ENCODE results near the gene PKHD1. TPM values are rescaled to one million over a fixed set of nuclear protein-coding genes. Genes with fewer than 3 reads are reported as not detected.
"Not testable (repeated sequence)": the region's sequence is repeated elsewhere in the genome, so short reads cannot be mapped to it uniquely, and the experiment has no call there.

Gene PKHD1
- total RNA-seq, 2 experiments from 2014 or later = not detected

DNA sequence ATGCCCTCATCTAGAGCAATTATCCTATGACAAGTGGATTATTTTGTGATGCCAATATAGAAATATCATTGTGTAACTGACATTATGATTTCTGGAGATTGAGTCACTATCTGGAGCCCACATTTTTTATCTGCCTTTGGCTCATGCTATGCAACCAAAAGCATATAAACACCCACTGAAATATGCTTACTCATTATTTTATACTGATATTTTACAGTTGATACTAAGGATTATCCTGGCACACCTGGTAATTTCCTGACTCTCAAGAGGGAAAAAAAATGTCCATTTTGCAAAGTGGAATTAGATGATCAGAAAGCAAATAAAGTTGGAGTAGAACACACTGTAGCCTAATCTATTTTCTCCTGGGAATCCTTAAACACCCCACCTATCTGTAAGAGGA, 154.5 kb downstream of the PKHD1 start:
- no peaks in the 10 kb centered on the region for H3K4me1 Mint-ChIP-seq (ENCODE audit: low read depth)
- no peaks in the 10 kb centered on the region for H3K27me3 Mint-ChIP-seq (ENCODE audit: low read depth)
- H3K36me3 Mint-ChIP-seq (ENCODE audit: low read depth) = no peaks in the 10 kb centered on the region
- POLR2A ChIA-PET = no interaction called here
- no peak overlapping the region for H3K4me3 Mint-ChIP-seq
- no peak for DNase-seq
- H3K27ac Mint-ChIP-seq = no peak overlapping the region
- H3K9me3 Mint-ChIP-seq (ENCODE audit: insufficient read depth) = no peaks in the 10 kb centered on the region
- no peak for ATAC-seq
- CTCF ChIA-PET = no interaction called here

DNA sequence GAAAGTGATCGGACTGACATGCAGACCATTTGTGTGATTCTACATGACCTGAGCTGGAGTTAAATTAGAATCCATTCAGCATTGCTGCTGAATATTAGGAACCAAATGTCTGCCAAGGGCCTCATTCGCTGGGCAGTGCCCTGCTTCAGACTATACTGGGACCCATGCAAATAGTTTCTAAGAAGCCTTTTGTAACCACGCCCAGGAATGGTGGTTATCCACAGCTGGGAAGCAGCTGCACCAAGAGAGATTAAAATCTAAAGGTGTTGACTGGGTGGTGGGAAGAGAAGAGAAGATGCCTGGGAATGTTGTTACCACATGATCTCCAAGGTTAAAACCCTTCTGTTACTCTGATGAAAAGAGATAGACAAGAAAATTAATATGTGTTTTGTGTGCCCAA, 156.8 kb downstream of the PKHD1 start:
- Mint-ChIP-seq H3K4me1 (ENCODE audit: low read depth) (no peaks in the 10 kb centered on the region), H3K4me3 (no peak overlapping the region), H3K27ac (no peak overlapping the region), H3K36me3 (ENCODE audit: low read depth) (no peaks in the 10 kb centered on the region), H3K27me3 (ENCODE audit: low read depth) (no peaks in the 10 kb centered on the region), H3K9me3 (ENCODE audit: insufficient read depth) (no peaks in the 10 kb centered on the region)
- ChIA-PET POLR2A (no interaction called here), CTCF (no interaction called here)
- DNase-seq (no peak), ATAC-seq (no peak)

DNA sequence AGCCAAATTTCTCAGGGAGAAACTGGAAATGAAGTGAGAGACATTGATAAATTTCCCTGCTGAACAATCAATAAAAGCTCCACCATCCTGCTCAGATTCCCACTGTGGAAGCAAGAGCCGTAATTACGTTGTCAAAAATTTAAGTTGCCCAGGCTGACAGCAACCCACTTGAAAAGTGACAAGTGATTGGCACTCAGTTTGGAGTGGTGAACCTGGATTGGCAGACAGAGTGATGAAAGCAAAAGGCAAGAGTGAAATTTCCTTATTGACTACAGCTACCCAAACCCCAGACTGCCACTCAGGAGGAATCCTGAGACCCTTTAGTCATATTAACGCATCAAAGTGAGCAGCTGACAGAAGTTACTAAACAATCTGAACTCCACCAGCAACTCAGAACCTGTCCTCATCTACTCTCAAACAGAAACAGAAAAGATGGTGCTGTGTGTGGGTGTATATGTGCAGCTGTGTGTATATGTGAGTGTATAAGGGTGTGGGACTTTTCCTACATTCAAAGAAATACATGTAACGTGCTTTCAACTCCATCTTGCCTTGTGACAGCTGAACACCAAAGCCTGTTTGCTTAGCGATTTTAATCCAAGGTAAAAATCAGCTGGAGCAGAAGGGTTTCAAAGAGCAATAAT, 157.4 kb downstream of the PKHD1 start:
- Mint-ChIP-seq H3K36me3 (ENCODE audit: low read depth) (no peaks in the 10 kb centered on the region), H3K4me1 (ENCODE audit: low read depth) (no peaks in the 10 kb centered on the region), H3K27ac (no peak overlapping the region), H3K9me3 (ENCODE audit: insufficient read depth) (no peaks in the 10 kb centered on the region), H3K27me3 (ENCODE audit: low read depth) (no peaks in the 10 kb centered on the region), H3K4me3 (no peak overlapping the region)
- DNase-seq (no peak), ATAC-seq (no peak)
- CTCF ChIA-PET = no interaction called here
- POLR2A ChIA-PET = no interaction called here

DNA sequence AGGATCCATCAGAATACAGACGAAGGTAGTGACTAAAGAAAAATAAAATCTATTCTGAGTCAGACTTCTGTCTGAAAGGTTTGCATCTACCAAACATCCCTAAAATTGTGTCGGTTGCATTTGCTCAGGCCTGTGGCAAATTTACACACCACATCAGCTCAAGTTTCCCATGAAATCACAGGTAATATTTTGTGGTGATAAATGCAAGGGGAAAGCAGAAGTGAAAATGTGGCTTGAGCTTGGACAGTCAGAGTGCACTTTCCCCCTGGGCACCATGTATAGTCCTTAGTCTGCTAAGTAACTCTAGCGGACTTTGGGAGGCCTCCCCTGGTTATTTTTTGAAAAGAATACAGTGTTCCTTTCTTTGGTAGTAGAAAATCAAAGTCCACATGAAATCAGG, 159.1 kb downstream of the PKHD1 start:
- Mint-ChIP-seq H3K36me3 (ENCODE audit: low read depth) (no peaks in the 10 kb centered on the region), H3K27me3 (ENCODE audit: low read depth) (no peaks in the 10 kb centered on the region), H3K4me1 (ENCODE audit: low read depth) (no peaks in the 10 kb centered on the region), H3K27ac (no peak overlapping the region), H3K9me3 (ENCODE audit: insufficient read depth) (no peaks in the 10 kb centered on the region), H3K4me3 (no peak overlapping the region)
- ATAC-seq (no peak), DNase-seq (no peak)
- POLR2A ChIA-PET = no interaction called here
- CTCF ChIA-PET = interaction anchor here (0.7 kb wide), 1 partner anchor 32 kb away, joined by 3 read pairs; no protein-coding TSS in a partner anchor

DNA sequence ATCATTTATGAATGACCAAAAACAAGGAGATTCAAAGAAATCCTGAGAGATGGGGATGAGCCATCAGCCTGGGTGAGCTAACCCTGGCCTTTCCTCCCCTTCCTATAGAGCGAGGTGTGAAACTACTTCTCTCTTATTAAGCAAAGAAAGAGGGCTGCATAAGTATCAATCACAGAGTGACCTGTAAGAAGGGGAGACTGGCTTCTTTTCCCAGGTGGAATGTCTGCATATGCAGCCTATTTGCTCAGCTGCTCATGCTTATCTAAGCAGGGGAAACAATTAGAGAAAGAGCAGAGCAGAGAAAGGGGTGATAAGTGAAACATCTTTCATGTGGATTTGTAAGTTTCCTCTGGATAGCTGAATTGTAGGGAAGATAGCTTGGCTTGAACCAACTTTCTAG, 160.0 kb downstream of the PKHD1 start:
- ChIA-PET POLR2A (no interaction called here), CTCF (no interaction called here)
- Mint-ChIP-seq H3K4me3 (no peak overlapping the region), H3K4me1 (ENCODE audit: low read depth) (no peaks in the 10 kb centered on the region), H3K36me3 (ENCODE audit: low read depth) (no peaks in the 10 kb centered on the region), H3K27me3 (ENCODE audit: low read depth) (no peaks in the 10 kb centered on the region), H3K9me3 (ENCODE audit: insufficient read depth) (no peaks in the 10 kb centered on the region), H3K27ac (no peak overlapping the region)
- DNase-seq (no peak), ATAC-seq (no peak)

DNA sequence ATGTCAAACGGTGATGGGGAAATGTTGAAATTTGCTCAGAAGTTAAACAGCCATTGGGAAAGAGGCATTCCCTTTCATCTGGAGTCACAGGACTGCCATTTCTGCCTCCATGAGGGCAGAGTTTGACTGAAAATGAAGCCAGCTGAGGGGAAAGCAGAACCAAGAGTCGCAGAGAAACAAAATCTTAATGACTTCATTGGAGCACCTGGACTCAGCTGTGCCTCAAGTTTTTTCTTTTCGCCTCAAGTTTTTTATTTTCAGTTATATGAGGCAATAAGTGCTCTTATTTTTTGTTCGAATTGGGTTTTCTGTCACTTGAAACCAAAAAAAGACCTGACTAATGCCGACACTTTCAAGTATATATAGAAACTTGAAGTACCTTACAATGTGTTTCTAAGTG, 161.3 kb downstream of the PKHD1 start:
- CTCF ChIA-PET = no interaction called here
- no peak overlapping the region for H3K4me3 Mint-ChIP-seq
- POLR2A ChIA-PET = no interaction called here
- no peaks in the 10 kb centered on the region for H3K27me3 Mint-ChIP-seq (ENCODE audit: low read depth)
- no peak for ATAC-seq
- DNase-seq = no peak
- no peak overlapping the region for H3K27ac Mint-ChIP-seq
- no peaks in the 10 kb centered on the region for H3K9me3 Mint-ChIP-seq (ENCODE audit: insufficient read depth)
- H3K4me1 Mint-ChIP-seq (ENCODE audit: low read depth) = no peaks in the 10 kb centered on the region
- no peaks in the 10 kb centered on the region for H3K36me3 Mint-ChIP-seq (ENCODE audit: low read depth)

DNA sequence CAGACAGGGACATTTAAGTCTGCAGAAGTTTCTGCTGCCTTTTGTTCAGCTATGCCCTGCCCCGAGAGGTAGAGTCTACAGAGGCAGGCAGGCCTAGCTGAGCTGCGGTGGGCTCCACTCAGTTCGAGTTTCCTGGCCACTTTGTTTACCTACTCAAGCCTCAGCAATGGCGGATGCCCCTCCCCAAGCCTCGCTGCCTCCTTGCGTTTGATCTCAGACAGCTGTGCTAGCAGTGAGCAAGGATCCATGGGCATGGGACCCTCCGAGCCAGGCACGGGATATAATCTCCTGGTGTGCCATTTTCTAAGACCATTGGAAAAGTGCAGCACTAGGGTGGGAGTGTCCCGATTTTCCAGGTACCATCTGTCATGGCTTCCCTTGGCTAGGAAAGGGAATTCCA, 164.9 kb downstream of the PKHD1 start:
- ATAC-seq; H3K9me3 Mint-ChIP-seq (ENCODE audit: insufficient read depth); H3K36me3 Mint-ChIP-seq (ENCODE audit: low read depth); POLR2A ChIA-PET; H3K27me3 Mint-ChIP-seq (ENCODE audit: low read depth); H3K4me1 Mint-ChIP-seq (ENCODE audit: low read depth); H3K4me3 Mint-ChIP-seq; H3K27ac Mint-ChIP-seq; CTCF ChIA-PET; DNase-seq: not testable (repeated sequence)

DNA sequence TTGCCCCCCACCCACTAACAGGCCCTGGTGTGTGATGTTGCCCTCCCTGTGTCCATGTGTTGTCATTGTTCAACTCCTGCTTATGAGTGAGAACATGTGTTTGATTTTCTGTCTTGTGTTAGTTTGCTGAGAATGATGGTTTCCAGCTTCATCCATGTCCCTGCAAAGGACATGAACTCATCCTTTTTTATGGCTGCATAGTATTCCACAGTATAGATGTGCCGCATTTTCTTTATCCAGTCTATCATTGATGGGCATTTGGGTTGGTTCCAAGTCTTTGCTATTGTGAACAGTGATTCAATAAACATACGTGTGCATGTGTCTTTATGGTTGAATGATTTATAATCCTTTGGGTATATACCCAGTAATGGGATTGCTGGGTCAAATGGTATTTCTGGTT, 169.1 kb downstream of the PKHD1 start:
- ATAC-seq; DNase-seq; H3K4me1 Mint-ChIP-seq (ENCODE audit: low read depth); H3K4me3 Mint-ChIP-seq; H3K36me3 Mint-ChIP-seq (ENCODE audit: low read depth); POLR2A ChIA-PET; H3K9me3 Mint-ChIP-seq (ENCODE audit: insufficient read depth); CTCF ChIA-PET; H3K27me3 Mint-ChIP-seq (ENCODE audit: low read depth); H3K27ac Mint-ChIP-seq: not testable (repeated sequence)

DNA sequence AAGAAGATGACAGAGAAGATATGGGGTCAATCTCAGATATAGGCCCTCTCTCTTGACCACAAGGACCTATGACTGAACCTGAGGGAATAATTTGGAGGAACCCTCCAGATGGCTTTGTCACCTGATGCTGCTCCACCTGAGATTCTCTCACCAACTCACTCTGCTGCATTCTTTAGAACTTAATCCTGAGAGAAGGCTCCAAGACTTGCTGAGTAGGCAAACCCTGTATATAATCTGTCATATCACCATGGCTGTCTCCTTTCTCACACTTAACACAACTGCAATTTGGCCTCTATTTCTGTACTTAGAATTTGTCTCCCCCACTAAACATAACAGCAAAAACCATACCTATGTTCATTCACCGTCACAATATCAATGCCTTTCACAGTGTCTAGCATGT, 172.3 kb downstream of the PKHD1 start:
- Mint-ChIP-seq H3K9me3 (ENCODE audit: insufficient read depth) (no peaks in the 10 kb centered on the region), H3K27ac (no peak overlapping the region), H3K36me3 (ENCODE audit: low read depth) (no peaks in the 10 kb centered on the region), H3K4me1 (ENCODE audit: low read depth) (no peaks in the 10 kb centered on the region), H3K4me3 (no peak overlapping the region), H3K27me3 (ENCODE audit: low read depth) (peaks cover 4% of the 10 kb centered on the region)
- DNase-seq (no peak), ATAC-seq (no peak)
- ChIA-PET POLR2A (no interaction called here), CTCF (no interaction called here)

DNA sequence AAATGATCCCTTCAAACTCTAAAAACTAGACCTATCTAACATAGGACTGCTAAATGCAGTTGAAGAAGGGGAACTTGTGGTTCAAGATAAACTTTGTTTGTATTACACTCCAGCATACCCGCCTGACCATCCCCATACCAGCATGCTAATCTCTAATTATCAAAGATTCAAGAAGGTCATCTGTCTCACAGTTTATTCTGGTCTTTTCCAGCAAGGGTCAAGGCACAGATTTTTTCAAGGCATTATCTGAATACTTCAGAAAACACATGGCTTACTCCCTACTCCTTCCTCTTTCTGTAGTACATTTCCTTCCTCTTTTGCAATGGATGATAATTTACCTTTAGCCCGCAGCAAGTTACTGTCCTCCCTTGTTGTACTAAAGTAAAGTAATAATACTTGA, 174.1 kb downstream of the PKHD1 start:
- ChIA-PET CTCF (no interaction called here), POLR2A (no interaction called here)
- Mint-ChIP-seq H3K9me3 (ENCODE audit: insufficient read depth) (no peaks in the 10 kb centered on the region), H3K27ac (no peak overlapping the region), H3K4me1 (ENCODE audit: low read depth) (no peaks in the 10 kb centered on the region), H3K36me3 (ENCODE audit: low read depth) (no peaks in the 10 kb centered on the region), H3K27me3 (ENCODE audit: low read depth) (peaks cover 4% of the 10 kb centered on the region), H3K4me3 (no peak overlapping the region)
- ATAC-seq (no peak), DNase-seq (no peak)

DNA sequence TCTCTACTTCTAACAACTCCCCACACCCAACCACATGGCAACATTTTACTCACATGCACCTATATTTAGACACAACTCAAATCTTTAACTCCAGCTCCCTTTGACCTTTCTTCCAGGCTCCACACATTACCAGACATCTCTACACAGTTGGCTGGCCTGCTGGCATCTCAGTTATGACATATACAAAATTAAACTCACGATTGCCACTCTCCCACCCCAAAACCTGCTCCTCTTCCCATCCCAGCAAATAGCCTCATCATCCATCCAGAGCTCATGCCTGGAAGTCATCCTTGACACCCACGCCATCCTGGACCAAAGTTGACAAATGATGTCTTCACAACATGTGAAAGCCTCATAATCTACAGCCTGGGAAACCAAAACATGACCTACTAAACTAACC, 176.6 kb downstream of the PKHD1 start:
- Mint-ChIP-seq H3K27me3 (ENCODE audit: low read depth) (peaks cover 4% of the 10 kb centered on the region), H3K36me3 (ENCODE audit: low read depth) (no peaks in the 10 kb centered on the region), H3K4me1 (ENCODE audit: low read depth) (no peaks in the 10 kb centered on the region), H3K4me3 (no peak overlapping the region), H3K27ac (no peak overlapping the region), H3K9me3 (ENCODE audit: insufficient read depth) (no peaks in the 10 kb centered on the region)
- CTCF ChIA-PET = no interaction called here
- no peak for DNase-seq
- ATAC-seq = no peak
- POLR2A ChIA-PET = no interaction called here

DNA sequence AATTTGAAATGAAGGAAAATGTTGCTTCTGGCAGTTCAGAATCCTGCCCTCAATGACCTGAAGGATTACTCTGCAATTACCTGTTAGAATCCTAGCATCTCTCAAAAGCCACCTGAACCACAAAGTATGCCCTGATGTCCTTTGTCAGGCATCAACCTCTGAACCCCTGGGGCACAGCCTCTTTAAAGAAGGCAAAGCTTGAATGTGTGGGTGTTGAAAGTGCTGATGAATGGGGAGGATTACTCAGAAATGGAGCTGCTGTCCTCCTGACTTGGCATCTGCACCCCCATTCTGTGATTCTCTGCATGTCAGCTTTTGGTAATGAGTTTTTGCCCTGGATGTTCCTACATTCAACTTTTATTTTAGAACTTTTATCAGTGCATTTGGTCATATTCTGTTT, 179.2 kb downstream of the PKHD1 start:
- Mint-ChIP-seq H3K27ac (no peak overlapping the region), H3K4me1 (ENCODE audit: low read depth) (no peaks in the 10 kb centered on the region), H3K4me3 (no peak overlapping the region), H3K27me3 (ENCODE audit: low read depth) (peaks cover 1% of the 10 kb centered on the region), H3K9me3 (ENCODE audit: insufficient read depth) (no peaks in the 10 kb centered on the region), H3K36me3 (ENCODE audit: low read depth) (no peaks in the 10 kb centered on the region)
- ChIA-PET POLR2A (no interaction called here), CTCF (no interaction called here)
- no peak for ATAC-seq
- no peak for DNase-seq
